Measurements from ENCODE around the gene COMT.
A peak's percentile ranks its signal among the peaks of the same experiment; 100 is the strongest.
"Not testable (repeated sequence)": the region's sequence is repeated elsewhere in the genome, so short reads cannot be mapped to it uniquely, and the experiment has no call there.

Gene COMT

GRCh38 chr22:19909350-19910179, 32.0 kb upstream of the COMT start:
- DNase-seq (ENCODE audit: low spot score), result peak; percentile 83

GRCh38 chr22:19910180-19910744, 31.3 kb upstream of the COMT start:
- no peak for DNase-seq (ENCODE audit: low spot score)

- DNase-seq (ENCODE audit: low spot score), result no peak
Measured at GRCh38 chr22:19911540-19912270, 29.9 kb upstream of the COMT start.

- no peak for DNase-seq (ENCODE audit: low spot score)
Measured at GRCh38 chr22:19912271-19912999, 29.1 kb upstream of the COMT start.

DNA sequence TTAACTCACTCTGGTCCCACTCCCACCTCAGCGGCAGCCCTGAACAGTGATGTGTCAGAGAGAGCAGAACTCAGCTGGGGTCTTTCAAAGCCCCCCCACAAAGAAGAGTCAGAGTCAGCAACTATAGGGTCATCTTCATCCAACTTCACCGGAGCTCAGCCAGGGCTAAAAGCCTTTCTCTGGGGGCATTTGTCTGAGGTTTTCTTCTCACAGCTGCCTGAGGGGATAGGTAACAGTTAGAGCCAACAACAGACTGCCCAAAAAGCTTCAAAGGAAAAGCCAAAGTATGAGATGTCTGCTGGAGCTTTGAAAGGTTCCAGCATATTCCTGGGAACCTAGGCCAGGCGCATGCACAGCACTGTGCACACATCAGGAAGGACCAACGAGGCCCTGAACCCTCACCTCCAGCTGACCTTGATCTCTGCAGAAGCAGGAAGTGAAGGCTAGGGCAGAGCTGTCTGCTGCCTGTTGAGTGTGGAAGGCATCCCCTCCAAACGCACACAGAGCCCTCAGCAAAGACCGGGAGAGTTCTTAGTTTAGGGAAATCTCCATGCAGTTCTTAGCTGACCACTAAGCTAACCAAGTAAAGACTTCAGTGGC, 28.1 kb upstream of the COMT start:
- no peak for DNase-seq (ENCODE audit: low spot score)

GRCh38 chr22:19914201-19914943, 27.2 kb upstream of the COMT start:
- DNase-seq (ENCODE audit: low spot score), result no peak

GRCh38 chr22:19915287-19915954, 26.2 kb upstream of the COMT start:
- DNase-seq (ENCODE audit: low spot score), result no peak

DNA sequence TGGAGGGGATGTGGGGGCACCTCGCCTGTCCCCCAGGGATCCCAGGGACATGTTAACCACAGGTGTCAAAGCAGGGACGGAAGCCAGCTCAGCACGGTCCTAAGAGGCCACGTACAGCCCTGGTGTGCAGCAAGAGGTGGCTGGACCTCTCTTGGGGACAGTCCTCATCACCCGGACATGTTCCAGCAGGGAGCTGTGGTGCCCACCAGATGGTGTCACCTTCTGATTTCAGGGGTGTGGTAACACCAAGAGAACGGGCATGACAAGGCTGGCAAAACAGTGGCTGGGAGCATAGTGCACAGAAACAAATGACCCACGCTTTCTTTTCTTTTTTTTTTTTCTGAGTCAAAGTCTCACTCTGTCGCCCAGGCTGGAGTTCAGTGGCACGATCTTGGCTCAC, 25.6 kb upstream of the COMT start:
- no peak for DNase-seq (ENCODE audit: low spot score)

DNA sequence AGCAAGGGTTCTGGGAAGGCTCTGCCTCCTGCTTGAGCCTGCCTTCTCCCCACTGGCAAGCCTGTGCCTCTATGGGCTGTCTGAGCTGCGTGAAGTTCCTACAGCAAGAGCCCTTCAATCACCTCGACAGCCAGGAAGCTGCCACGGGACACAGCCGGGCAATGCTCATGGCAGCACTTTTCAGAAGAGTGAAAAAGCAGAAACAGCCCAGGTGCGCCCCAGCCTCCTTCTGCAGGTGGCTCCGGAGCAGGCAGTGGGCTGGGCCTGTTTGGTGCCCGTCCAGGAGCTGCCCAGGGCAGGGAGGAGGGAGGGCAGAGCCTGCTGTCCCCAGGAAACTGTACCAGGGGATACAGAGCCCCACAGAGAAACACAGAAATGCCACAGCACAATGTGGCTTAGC, 24.6 kb upstream of the COMT start:
- DNase-seq (ENCODE audit: low spot score), result no peak

DNA sequence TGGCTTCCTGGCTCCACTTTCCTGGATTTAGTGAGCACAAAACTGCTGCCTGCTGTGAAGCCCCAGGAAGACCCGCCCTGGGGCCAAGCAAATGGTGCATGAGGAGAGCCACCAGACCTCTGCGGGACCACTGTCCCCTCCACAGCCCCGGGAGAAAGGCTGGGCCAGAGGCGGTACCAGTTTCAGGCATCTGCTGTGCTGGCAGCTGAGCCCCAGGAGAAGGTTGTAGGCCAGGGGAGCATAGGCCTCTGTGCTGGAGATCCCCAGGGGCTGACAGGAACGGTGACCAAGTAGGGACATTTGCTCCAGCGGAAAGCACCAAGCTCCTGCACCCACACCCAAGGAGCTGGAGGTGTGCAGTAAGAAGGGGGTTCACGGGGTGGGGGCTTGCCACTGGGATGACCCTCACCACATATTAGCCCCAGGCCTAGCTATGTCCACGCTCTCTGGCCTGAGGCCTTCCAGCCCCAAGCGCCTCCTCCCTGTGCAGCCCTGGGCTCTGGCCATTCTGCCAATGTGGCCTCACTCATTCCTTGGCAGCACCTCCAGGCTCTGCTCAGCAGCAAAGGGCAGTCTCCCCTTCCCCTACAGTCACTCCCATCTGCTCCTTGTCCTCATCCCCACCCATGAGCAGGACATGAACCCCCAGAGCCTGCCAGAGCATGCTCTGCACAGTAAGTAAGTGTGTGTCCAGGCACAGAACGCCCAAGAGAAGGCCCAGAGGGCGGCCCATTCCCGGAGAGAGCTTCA, 24.0 kb upstream of the COMT start:
- DNase-seq (ENCODE audit: low spot score), result no peak

DNA sequence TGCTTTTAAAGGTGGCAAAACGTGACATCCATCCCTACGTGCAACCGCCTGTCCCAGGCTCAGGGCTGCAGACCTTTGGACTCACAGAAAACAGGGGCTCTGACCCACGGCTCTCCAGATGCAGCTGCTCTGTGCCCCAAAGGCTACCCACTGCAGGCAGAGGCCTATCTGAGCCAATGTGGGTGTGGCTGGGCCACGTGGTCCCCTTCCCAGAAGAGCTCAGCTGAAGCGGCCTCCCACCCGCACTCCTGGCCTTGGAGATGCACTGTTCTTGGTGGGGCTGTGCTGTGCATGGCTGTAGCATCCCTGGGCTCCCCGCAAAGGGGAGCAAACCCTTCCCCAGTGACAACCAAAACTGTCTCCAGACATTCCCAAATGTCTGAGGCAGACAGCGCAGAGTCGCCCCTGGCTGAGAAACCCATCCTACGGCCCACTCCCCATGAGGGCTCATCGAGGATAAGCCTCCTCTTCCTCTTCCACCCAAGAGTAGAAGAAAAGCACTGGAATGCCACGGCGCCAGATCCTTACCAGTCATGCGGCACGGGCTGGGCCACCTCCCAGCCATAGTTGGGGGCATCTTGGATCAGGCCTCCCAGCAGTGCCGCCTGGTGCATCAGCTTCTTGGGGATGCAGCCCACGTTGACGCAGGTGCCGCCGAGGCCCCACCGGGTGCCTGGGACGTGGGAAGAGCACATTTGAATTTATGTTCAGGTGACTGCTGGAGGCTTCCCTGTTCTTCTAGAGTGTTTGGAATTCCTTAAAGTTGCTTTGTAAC, 23.1 kb upstream of the COMT start:
- DNase-seq (ENCODE audit: low spot score), result no peak

DNA sequence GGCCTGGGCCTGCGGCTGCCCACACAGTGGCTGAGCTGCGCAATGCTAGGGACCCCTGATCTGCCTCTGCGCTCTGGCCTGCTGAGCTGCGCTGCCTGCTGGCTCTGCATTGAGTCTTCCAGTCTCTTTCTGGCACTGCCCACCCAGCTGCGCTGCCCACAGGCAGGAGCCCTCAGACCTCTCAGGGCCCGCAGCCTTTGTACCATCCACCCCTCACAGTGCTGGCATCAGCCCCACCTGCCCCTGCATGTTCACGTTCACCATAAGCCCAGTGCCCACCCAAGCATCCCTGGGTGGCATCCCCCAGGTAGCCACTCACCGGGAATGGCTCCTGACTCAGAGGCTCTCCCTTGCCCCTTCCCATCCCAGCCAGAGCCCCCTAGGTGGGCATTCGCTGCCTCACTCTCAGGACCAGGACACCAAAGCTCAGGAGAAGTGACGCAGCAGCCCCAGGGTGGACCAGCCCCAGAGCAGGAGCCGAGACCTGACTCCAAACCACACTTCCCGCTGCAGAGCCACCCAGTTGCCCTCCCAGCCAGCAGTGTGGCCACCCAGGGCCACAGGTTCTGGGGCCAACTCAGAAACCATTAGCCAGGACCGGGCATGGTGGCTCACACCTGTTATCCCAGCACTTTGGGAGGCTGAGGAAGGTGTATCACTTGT, 21.7 kb upstream of the COMT start:
- no peak for DNase-seq (ENCODE audit: low spot score)

GRCh38 chr22:19921544-19922081, 20.0 kb upstream of the COMT start:
- no peak for DNase-seq (ENCODE audit: low spot score)

- DNase-seq (ENCODE audit: low spot score), result no peak
Measured at GRCh38 chr22:19923914-19924513, 17.6 kb upstream of the COMT start.

GRCh38 chr22:19926028-19926427, 15.5 kb upstream of the COMT start:
- DNase-seq (ENCODE audit: low spot score), result not testable (repeated sequence)

- no peak for DNase-seq (ENCODE audit: low spot score)
Measured at GRCh38 chr22:19927696-19928095, 13.9 kb upstream of the COMT start.

DNA sequence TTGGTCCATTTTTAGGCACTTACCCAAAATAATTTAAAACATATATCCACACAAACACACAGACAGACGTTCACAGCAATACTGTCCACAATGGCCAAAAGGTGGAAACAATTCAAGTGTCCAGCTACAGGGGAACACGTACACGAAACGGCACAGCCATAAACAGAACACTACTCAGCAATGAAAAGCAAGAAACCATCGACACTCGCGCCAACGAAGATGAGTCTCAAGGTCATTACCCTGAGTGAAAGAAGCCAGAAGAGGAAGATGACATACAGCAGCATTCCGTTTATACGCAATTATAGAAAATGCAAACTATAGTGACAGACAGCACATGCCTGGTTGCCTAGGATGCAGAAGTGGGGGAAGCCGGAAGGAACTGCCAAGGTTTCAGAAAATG, 13.4 kb upstream of the COMT start:
- no peak for DNase-seq (ENCODE audit: low spot score)
